Keratinocyte (primary cell): ENCODE results near the gene ITGAE. TPM values are rescaled to one million over a fixed set of nuclear protein-coding genes. Genes with fewer than 3 reads are reported as not detected.

Source experiments
- DNase-seq: peaks from one replicate; pipeline ENCODE4 v3.0.0-alpha.2; 2011; ENCODE audit warnings: low read depth, missing footprints, low spot score
- FAIRE-seq: peaks from 2 replicates; lab custom pipeline; 2011; peaks lifted over from hg19 to GRCh38; lab: Jason Lieb, UNC
- H2AFZ ChIP-seq: 2 replicates; pipeline ENCODE4 v1.6.0; 2012; ENCODE audit warnings: low read length, control low read depth, inconsistent platforms; ENCODE audit not compliant: control insufficient read depth
- H3K27ac ChIP-seq: 2 replicates; pipeline ENCODE4 v1.5.1; 2011; ENCODE audit warnings: low read length; ENCODE audit not compliant: control insufficient read depth, insufficient read depth
- H3K27me3 ChIP-seq: 3 replicates; pipeline ENCODE4 v1.6.0; 2011; ENCODE audit warnings: low read length; ENCODE audit not compliant: control insufficient read depth, insufficient read depth; ENCODE audit errors: extremely low read depth
- H3K36me3 ChIP-seq, 2 experiments: 2 replicates in 1 of 2; 3 replicates in 1 of 2; pipeline ENCODE4 v1.5.1; 2011; ENCODE audit warnings: low read length in 2 of 2, mild to moderate bottlenecking in 1 of 2; ENCODE audit not compliant: control insufficient read depth in 2 of 2, insufficient read depth in 2 of 2; ENCODE audit errors: extremely low read depth in 1 of 2
- H3K4me1 ChIP-seq: 3 replicates; pipeline ENCODE4 v1.5.1; 2011; ENCODE audit warnings: low read length; ENCODE audit not compliant: control insufficient read depth, insufficient read depth; ENCODE audit errors: extremely low read depth
- H3K4me2 ChIP-seq: 3 replicates; pipeline ENCODE4 v1.6.0; 2011; ENCODE audit warnings: low read depth, low read length; ENCODE audit not compliant: control insufficient read depth, insufficient read depth; ENCODE audit errors: extremely low read depth
- H3K4me3 ChIP-seq, 3 experiments: fragments of 200-600 bp in 1 of 3; sonication (generic) in 1 of 3; 2 replicates in 2 of 3; 3 replicates in 1 of 3; pipeline ENCODE4 v1.5.1; 2011 to 2016; ENCODE audit warnings: low read length in 3 of 3, mild to moderate bottlenecking in 3 of 3, control low read depth in 2 of 3, inconsistent platforms in 1 of 3, low read depth in 1 of 3, mixed read lengths in 1 of 3, mixed run types in 1 of 3, moderate library complexity in 1 of 3; ENCODE audit not compliant: control insufficient read depth in 2 of 3, insufficient read depth in 2 of 3; ENCODE audit errors: extremely low read depth in 1 of 3
- H3K79me2 ChIP-seq: 2 replicates; pipeline ENCODE4 v1.6.0; 2012; ENCODE audit warnings: low read length; ENCODE audit not compliant: control insufficient read depth, insufficient read depth
- H3K9ac ChIP-seq: 3 replicates; pipeline ENCODE4 v1.6.0; 2011; ENCODE audit warnings: low read length; ENCODE audit not compliant: control insufficient read depth, insufficient read depth; ENCODE audit errors: extremely low read depth
- H3K9me1 ChIP-seq: 3 replicates; pipeline ENCODE4 v1.6.0; 2011; ENCODE audit warnings: low read length; ENCODE audit not compliant: control insufficient read depth, insufficient read depth; ENCODE audit errors: extremely low read depth
- H3K9me3 ChIP-seq: 2 replicates; pipeline ENCODE4 v1.5.1; 2012; ENCODE audit warnings: low read depth, low read length; ENCODE audit not compliant: control insufficient read depth
- H4K20me1 ChIP-seq: 3 replicates; pipeline ENCODE4 v1.6.0; 2011; ENCODE audit warnings: low read length; ENCODE audit not compliant: control insufficient read depth, insufficient read depth; ENCODE audit errors: extremely low read depth
- CTCF ChIP-seq, 3 experiments: IDR thresholded peaks in 1 of 3; conservative IDR thresholded peaks in 1 of 3; optimal IDR thresholded peaks in 1 of 3; 2 replicates in 2 of 3; 3 replicates in 1 of 3; pipeline versions ENCODE3 to v1.5.1; 2011; ENCODE audit warnings: low read length in 3 of 3, mild to moderate bottlenecking in 3 of 3, moderate library complexity in 2 of 3, control low read depth in 1 of 3, inconsistent platforms in 1 of 3; ENCODE audit not compliant: insufficient read depth in 2 of 3; ENCODE audit errors: extremely low read depth in 1 of 3
- EZH2 ChIP-seq: IDR thresholded peaks from one replicate; pipeline ENCODE4 v1.6.1; 2012; ENCODE audit warnings: inconsistent platforms, mild to moderate bottlenecking, low read length, moderate library complexity
- dilution Hi-C: fragments of 300-500 bp; cut with MboI; formaldehyde crosslinking; loops from one replicate; pipeline ENCODE4 v1.7.0; 2020; ENCODE audit warnings: low sequenced_read_pairs; ENCODE audit not compliant: extremely low pct_ligation_motif_present
- polyA plus RNA-seq, 5 experiments: library from polyadenylated mRNA; depleted of rRNA in 3 of 5; stranded (reverse) in 3 of 5; stranded (forward) in 1 of 5; unstranded in 1 of 5; fragments of >200 nt; gene quantifications; 1 replicate in 1 of 5; 2 replicates in 3 of 5; 3 replicates in 1 of 5; pipeline versions ENCODE4 v1.2.1 to v1.2.3, GENCODE V29; 2011 to 2012; ENCODE audit warnings: missing spikeins in 2 of 5, low read depth in 1 of 5, low replicate concordance in 1 of 5

The ITGAE gene
- polyA plus RNA-seq, 1 donor (not counting 4 experiments of a cell fraction or from before 2014, with no cell fraction given): 66.6 TPM

- Histone ChIP-seq H3K9me3 (no peaks in the 10 kb centered on the region), H3K27me3 (no peaks in the 10 kb centered on the region), H3K9ac (no peak overlapping the region), H3K4me3 (no peak overlapping the region), H2AFZ (no peak overlapping the region), H4K20me1 (no peaks in the 10 kb centered on the region), H3K9me1 (no peaks in the 10 kb centered on the region), H3K36me3 (no peaks in the 10 kb centered on the region), H3K79me2 (no peaks in the 10 kb centered on the region), H3K27ac (no peak overlapping the region), H3K4me2 (no peak overlapping the region), H3K4me1 (peaks cover 4% of the 10 kb centered on the region)
- TF ChIP-seq CTCF (optimal IDR thresholded peaks at IDR 0.05 in 1 of 3, IDR thresholded peaks at IDR 0.05 in 1 of 3, conservative IDR thresholded peaks at IDR 0.05 in 1 of 3; ENCODE audit: extremely low read depth in 1 of 3, insufficient read depth in 2 of 3, low read length in 3 of 3) (no peak), EZH2 (no peak)
- dilution Hi-C loops: no loop called here
- FAIRE-seq: no peak
- no peak for DNase-seq
Measured at GRCh38 chr17:3750926-3751325, 50.1 kb downstream of the ITGAE start.

GRCh38 chr17:3750296-3750695 lies 50.7 kb downstream of the ITGAE start:
- Histone ChIP-seq H3K36me3 (no peaks in the 10 kb centered on the region), H2AFZ (no peak overlapping the region), H3K27ac (no peak overlapping the region), H3K4me3 (no peak overlapping the region), H4K20me1 (no peaks in the 10 kb centered on the region), H3K9ac (no peak overlapping the region), H3K9me3 (no peaks in the 10 kb centered on the region), H3K4me1 (peaks cover 4% of the 10 kb centered on the region), H3K27me3 (no peaks in the 10 kb centered on the region), H3K9me1 (no peaks in the 10 kb centered on the region), H3K4me2 (no peak overlapping the region), H3K79me2 (no peaks in the 10 kb centered on the region)
- no peak for TF ChIP-seq EZH2
- TF ChIP-seq CTCF (optimal IDR thresholded peaks at IDR 0.05 in 1 of 3, IDR thresholded peaks at IDR 0.05 in 1 of 3, conservative IDR thresholded peaks at IDR 0.05 in 1 of 3; ENCODE audit: extremely low read depth in 1 of 3, insufficient read depth in 2 of 3, low read length in 3 of 3): no peak
- DNase-seq (no peak), FAIRE-seq (no peak)
- dilution Hi-C loops: no loop called here
